HepG2 (cell line): ENCODE data around the gene HIF1AN. TPM values are rescaled to one million over a fixed set of nuclear protein-coding genes. Genes with fewer than 3 reads are reported as not detected.

Experiments
- ATAC-seq: fragments of 200-7000 bp; cut with Tn5 transposase; 3 replicates; pipeline ENCODE4 v1.9.1; 2020; ENCODE audit warnings: mild to moderate bottlenecking, moderate library complexity
- BruUV-seq: library from RNA; stranded (reverse); fragments of 400-500 nt; replicated peaks from 2 replicates; lab custom pipeline; 2021; lab: Mats Ljungman, UMichigan
- CTCF ChIA-PET: fragments of 300-600 bp; formaldehyde crosslinking; extraction: SDS; loops from one replicate; lab custom pipeline; 2021; ENCODE audit warnings: low total read pairs, inconsistent platforms, low intra/inter-chr PET ratio; lab: Yijun Ruan, JAX
- POLR2A ChIA-PET: fragments of 350-600 bp; sonication (Branson Sonifier 250); formaldehyde crosslinking; loops from one replicate; lab custom pipeline; 2020; ENCODE audit warnings: antibody characterized with exemption, inconsistent platforms; lab: Yijun Ruan, JAX
- DNase-seq: peaks from one replicate; pipeline ENCODE4 v3.0.0-alpha.2; 2015; ENCODE audit warnings: low spot score
- FAIRE-seq: peaks from 3 replicates; lab custom pipeline; 2011; peaks lifted over from hg19 to GRCh38; lab: Jason Lieb, UNC
- H2AFZ ChIP-seq: one replicate; pipeline ENCODE4 v1.6.1; 2011; ENCODE audit warnings: low read length, inconsistent platforms
- H3K27ac ChIP-seq: fragments of 300-600 bp; 3 replicates; pipeline ENCODE4 v1.8.0; 2011; ENCODE audit warnings: mixed run types, mild to moderate bottlenecking, mixed read lengths, low read length, inconsistent platforms; ENCODE audit not compliant: insufficient read depth; ENCODE audit errors: extremely low read length
- H3K27me3 ChIP-seq, 2 experiments: fragments of 200-600 bp in 1 of 2; 2 replicates in 1 of 2; 3 replicates in 1 of 2; pipeline versions ENCODE4 v1.6.0 to v1.8.0; 2011; ENCODE audit warnings: low read length in 2 of 2, mild to moderate bottlenecking in 2 of 2, moderate library complexity in 2 of 2, inconsistent platforms in 1 of 2; ENCODE audit not compliant: insufficient read depth in 2 of 2, control insufficient read depth in 1 of 2
- H3K36me3 ChIP-seq, 2 experiments: fragments of 200-600 bp in 1 of 2; replicated peaks in 1 of 2; 2 replicates in 1 of 2; 3 replicates in 1 of 2; pipeline versions ENCODE4 v1.5.1 to v1.8.0; 2011; ENCODE audit warnings: low read length in 2 of 2, inconsistent platforms in 1 of 2; ENCODE audit not compliant: insufficient read depth in 2 of 2, control insufficient read depth in 1 of 2
- H3K4me1 ChIP-seq: 2 replicates; pipeline ENCODE4 v1.5.1; 2012; ENCODE audit warnings: low read length, inconsistent platforms; ENCODE audit not compliant: insufficient read depth
- H3K4me2 ChIP-seq: 2 replicates; pipeline ENCODE4 v1.6.0; 2011; ENCODE audit warnings: low read depth, low read length, inconsistent platforms
- H3K4me3 ChIP-seq, 3 experiments: fragments of 200-600 bp in 1 of 3; sonication (generic), shearing (Covaris generic) in 1 of 3; replicated peaks in 1 of 3; 2 replicates each; pipeline ENCODE4 v1.5.1; 2011 to 2016; ENCODE audit warnings: low read length in 3 of 3, inconsistent platforms in 2 of 3, low read depth in 2 of 3, mild to moderate bottlenecking in 2 of 3, control low read depth in 1 of 3, mixed read lengths in 1 of 3; ENCODE audit not compliant: insufficient read depth in 1 of 3
- H3K79me2 ChIP-seq: one replicate; pipeline ENCODE4 v1.6.1; 2011; ENCODE audit warnings: low read length, inconsistent platforms; ENCODE audit not compliant: insufficient read depth
- H3K9ac ChIP-seq: 2 replicates; pipeline ENCODE4 v1.6.0; 2011; ENCODE audit warnings: mild to moderate bottlenecking, low read depth, low read length, inconsistent platforms; ENCODE audit not compliant: insufficient read depth
- H3K9me3 ChIP-seq: 2 replicates; pipeline ENCODE4 v1.5.1; 2012; ENCODE audit warnings: mild to moderate bottlenecking, low read length
- H4K20me1 ChIP-seq: 2 replicates; pipeline ENCODE4 v1.6.0; 2011; ENCODE audit warnings: inconsistent platforms, mild to moderate bottlenecking, low read length, moderate library complexity; ENCODE audit not compliant: insufficient read depth
- FOSL1 ChIP-seq: sonication (generic); formaldehyde crosslinking; IDR thresholded peaks from 2 replicates; pipeline ENCODE4 v1.9.0; 2021; ENCODE audit warnings: missing genetic modification reagents, borderline replicate concordance
- WIZ ChIP-seq: sonication (generic); formaldehyde crosslinking; IDR thresholded peaks from 2 replicates; pipeline ENCODE4 v1.5.1; 2020; ENCODE audit warnings: mild to moderate bottlenecking, missing genetic modification reagents
- ZBTB3 ChIP-seq: sonication (generic); formaldehyde crosslinking; IDR thresholded peaks from 2 replicates; pipeline ENCODE4 v1.4.0; 2020; ENCODE audit warnings: low read depth, mild to moderate bottlenecking, moderate library complexity, missing genetic modification reagents, borderline replicate concordance
- ZKSCAN1 ChIP-seq: fragments of 150-350 bp; IDR thresholded peaks from 2 replicates; pipeline ENCODE4 v1.6.1; 2014; ENCODE audit warnings: low read length
- ZMYM4 ChIP-seq: sonication (generic); formaldehyde crosslinking; IDR thresholded peaks from 2 replicates; pipeline ENCODE4 v1.8.1; 2023; ENCODE audit warnings: mild to moderate bottlenecking, missing genetic modification reagents
- ZNF543 ChIP-seq: sonication (generic); formaldehyde crosslinking; IDR thresholded peaks from 2 replicates; pipeline ENCODE4 v1.4.0; 2020; ENCODE audit warnings: mild to moderate bottlenecking, missing genetic modification reagents
- in situ Hi-C: cut with HindIII; loops from 2 replicates; pipeline ENCODE4 v1.10.0; 2017; ENCODE audit warnings: low pct_unique_long_range_greater_than_20kb; ENCODE audit not compliant: extremely low pct_ligation_motif_present
- intact Hi-C: fragments of 100-400 bp; cut with micrococcal nuclease; formaldehyde crosslinking; loops from one replicate; pipeline ENCODE4 v1.10.0; 2022; ENCODE audit not compliant: unreplicated experiment
- polyA plus RNA-seq, 8 experiments: library from polyadenylated mRNA; depleted of rRNA in 3 of 8; stranded (reverse) in 7 of 8; unstranded in 1 of 8; fragments of >200 nt; fragmentation: Illumina TruSeq in 4 of 8; extraction: Trizol in 4 of 8; gene quantifications; 2 replicates each; pipeline versions ENCODE4 v1.2.1 to v1.2.3, GENCODE V29; 2011 to 2016; ENCODE audit warnings: low read depth in 4 of 8, missing spikeins in 1 of 8, mixed read lengths in 1 of 8; ENCODE audit not compliant: insufficient read depth in 1 of 8
- total RNA-seq, 5 experiments: library from RNA; depleted of rRNA; stranded (reverse); fragments of >200 nt; fragmentation: Illumina TruSeq; extraction: Trizol; gene quantifications; 2 replicates each; pipeline ENCODE4 v1.2.3, GENCODE V29; 2016; ENCODE audit warnings: low read depth in 1 of 5
- TF ChIP-seq, protein P1 (sequence below): sonication (generic); formaldehyde crosslinking; IDR thresholded peaks from 2 replicates; pipeline ENCODE4 v1.5.0; 2020; ENCODE audit warnings: mild to moderate bottlenecking, missing genetic modification reagents

HIF1AN gene
- total and polyA plus RNA-seq, 2 of the 13 experiments (the other 11 are each of a cell fraction or from before 2014, with no cell fraction given), result 8.6 to 10.7 TPM

GRCh38 chr10:100586959-100587358 lies 51.2 kb downstream of the HIF1AN start (continued):
- TF ChIP-seq ZKSCAN1 (no peak), WIZ (no peak), ZMYM4 (no peak), ZNF543 (CRISPR knock-in tag) (no peak), FOSL1 (CRISPR knock-in tag) (no peak)

DNA sequence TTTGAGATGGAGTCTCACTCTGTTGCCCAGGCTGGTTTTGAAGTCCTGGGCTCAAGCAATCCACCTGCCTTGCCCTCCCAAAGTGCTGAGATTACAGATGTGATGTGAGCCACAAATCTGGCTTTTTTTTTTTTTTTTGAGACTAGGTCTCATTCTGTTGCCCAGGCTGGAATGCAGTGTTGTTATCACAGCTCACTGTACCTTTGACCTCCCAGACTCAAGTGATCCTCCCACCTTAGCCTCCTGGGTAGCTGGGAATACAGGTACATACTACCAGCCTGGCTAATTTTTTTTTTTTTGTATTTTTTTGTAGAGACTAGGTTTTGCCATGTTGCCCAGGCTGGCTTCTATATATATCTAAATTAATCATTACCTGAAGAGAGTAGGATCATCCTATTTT lies 62.4 kb downstream of the HIF1AN start:
- CTCF ChIA-PET, result no interaction called here
- ATAC-seq (no peak), DNase-seq (no peak), FAIRE-seq (no peak)
- no peak overlapping the region for H3K4me3 ChIP-seq
- H3K36me3 ChIP-seq, result no peaks in the 10 kb centered on the region
- no peaks in the 10 kb centered on the region for H4K20me1 ChIP-seq
- no peaks in the 10 kb centered on the region for H3K4me1 ChIP-seq
- 0 out of 5 replicates have a peak, but pooled peaks cover 0 to 3% of the 10 kb centered on the region in 2 experiments for H3K27me3 ChIP-seq
- H3K9me3 ChIP-seq, result no peaks in the 10 kb centered on the region
- no TSS peak for BruUV-seq
- in situ Hi-C loops, result no loop called here
- no peaks in the 10 kb centered on the region for H3K79me2 ChIP-seq
- intact Hi-C loops, result no loop called here
- H3K9ac ChIP-seq, result no peak overlapping the region
- H2AFZ ChIP-seq, result no peak overlapping the region
- TF ChIP-seq, protein P1, sequence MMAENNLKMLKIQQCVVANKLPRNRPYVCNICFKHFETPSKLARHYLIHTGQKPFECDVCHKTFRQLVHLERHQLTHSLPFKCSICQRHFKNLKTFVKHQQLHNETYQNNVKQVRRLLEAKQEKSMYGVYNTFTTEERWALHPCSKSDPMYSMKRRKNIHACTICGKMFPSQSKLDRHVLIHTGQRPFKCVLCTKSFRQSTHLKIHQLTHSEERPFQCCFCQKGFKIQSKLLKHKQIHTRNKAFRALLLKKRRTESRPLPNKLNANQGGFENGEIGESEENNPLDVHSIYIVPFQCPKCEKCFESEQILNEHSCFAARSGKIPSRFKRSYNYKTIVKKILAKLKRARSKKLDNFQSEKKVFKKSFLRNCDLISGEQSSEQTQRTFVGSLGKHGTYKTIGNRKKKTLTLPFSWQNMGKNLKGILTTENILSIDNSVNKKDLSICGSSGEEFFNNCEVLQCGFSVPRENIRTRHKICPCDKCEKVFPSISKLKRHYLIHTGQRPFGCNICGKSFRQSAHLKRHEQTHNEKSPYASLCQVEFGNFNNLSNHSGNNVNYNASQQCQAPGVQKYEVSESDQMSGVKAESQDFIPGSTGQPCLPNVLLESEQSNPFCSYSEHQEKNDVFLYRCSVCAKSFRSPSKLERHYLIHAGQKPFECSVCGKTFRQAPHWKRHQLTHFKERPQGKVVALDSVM (CRISPR knock-in tag), result peak; percentile 83
- no peak for TF ChIP-seq ZBTB3 (CRISPR knock-in tag)
- H3K27ac ChIP-seq, result no peak overlapping the region
- POLR2A ChIA-PET, result no interaction called here
- H3K4me2 ChIP-seq, result no peak overlapping the region
